K562 (cell line): ENCODE data around the gene BNIP5. TPM values are rescaled to one million over a fixed set of nuclear protein-coding genes. Genes with fewer than 3 reads are reported as not detected.

Experiments
- ATAC-seq: fragments of 200-7000 bp; cut with Tn5 transposase; 3 replicates; pipeline ENCODE4 v1.9.1; 2020; ENCODE audit warnings: moderate library complexity
- BruUV-seq: library from RNA; stranded (reverse); fragments of 400-500 nt; replicated peaks from 2 replicates; lab custom pipeline; 2021; lab: Mats Ljungman, UMichigan
- CTCF ChIA-PET: fragments of 300-600 bp; formaldehyde crosslinking; extraction: SDS; loops from one replicate; lab custom pipeline; 2021; ENCODE audit warnings: low intra/inter-chr PET ratio; lab: Yijun Ruan, JAX
- POLR2A ChIA-PET: fragments of 300-600, 350-650 bp; sonication (Branson Sonifier 250); formaldehyde crosslinking; extraction: SDS; loops from one replicate; lab custom pipeline; 2021; ENCODE audit warnings: antibody characterized with exemption, inconsistent platforms; lab: Yijun Ruan, JAX
- DNase-seq, 4 experiments: peaks; one replicate each; pipeline versions ENCODE4 v3.0.0 to v3.0.0-alpha.2; 2011 to 2018; ENCODE audit warnings: low spot score in 3 of 4, mixed read lengths in 3 of 4; ENCODE audit errors: extremely low read depth in 1 of 4
- FAIRE-seq: peaks from 2 replicates; lab custom pipeline; 2011; peaks lifted over from hg19 to GRCh38; lab: Jason Lieb, UNC
- H2AFZ ChIP-seq: 2 replicates; pipeline ENCODE4 v1.6.0; 2011; ENCODE audit warnings: low read depth, low read length, control low read depth, inconsistent platforms
- H3K27ac ChIP-seq: fragments of 200-600 bp; 3 replicates; pipeline ENCODE4 v1.8.0; 2011; ENCODE audit warnings: low read depth, mild to moderate bottlenecking, control low read depth, inconsistent platforms, low read length, moderate library complexity, mixed read lengths; ENCODE audit errors: extremely low read depth
- H3K27me3 ChIP-seq, 2 experiments: fragments of 300-600 bp in 1 of 2; 2 replicates in 1 of 2; 3 replicates in 1 of 2; pipeline versions ENCODE4 v1.6.0 to v1.8.0; 2011; ENCODE audit warnings: inconsistent platforms in 2 of 2, low read length in 2 of 2, mild to moderate bottlenecking in 1 of 2, mixed read lengths in 1 of 2, moderate library complexity in 1 of 2; ENCODE audit not compliant: control insufficient read depth in 2 of 2, insufficient read depth in 2 of 2
- H3K36me3 ChIP-seq: fragments of 300-600 bp; 3 replicates; pipeline ENCODE4 v1.8.0; 2011; ENCODE audit warnings: mild to moderate bottlenecking, low read length, inconsistent platforms; ENCODE audit not compliant: control insufficient read depth, insufficient read depth
- H3K4me1 ChIP-seq, 2 experiments: fragments of 200-600 bp in 1 of 2; replicated peaks in 1 of 2; 2 replicates in 1 of 2; 3 replicates in 1 of 2; pipeline versions ENCODE4 v1.5.1 to v1.8.0; 2011; ENCODE audit warnings: inconsistent platforms in 2 of 2, low read length in 2 of 2, mild to moderate bottlenecking in 1 of 2, mixed read lengths in 1 of 2, moderate library complexity in 1 of 2; ENCODE audit not compliant: control insufficient read depth in 2 of 2, insufficient read depth in 2 of 2
- H3K4me2 ChIP-seq: 2 replicates; pipeline ENCODE4 v1.6.1; 2011; ENCODE audit warnings: low read length, control low read depth, inconsistent platforms, mixed read lengths; ENCODE audit not compliant: insufficient read depth
- H3K4me3 ChIP-seq: fragments of 200-600 bp; sonication (generic), shearing (Covaris generic); 2 replicates; pipeline ENCODE4 v1.5.1; 2016; ENCODE audit warnings: control low read depth, inconsistent platforms
- H3K79me2 ChIP-seq: fragments of 200-600 bp; 3 replicates; pipeline ENCODE4 v1.8.0; 2011; ENCODE audit warnings: low read length, inconsistent platforms; ENCODE audit not compliant: control insufficient read depth, insufficient read depth
- H3K9ac ChIP-seq, 2 experiments: 2 replicates each; pipeline versions ENCODE4 v1.6.0 to v1.6.1; 2011; ENCODE audit warnings: low read depth in 2 of 2, low read length in 2 of 2, control low read depth in 1 of 2, inconsistent platforms in 1 of 2, mild to moderate bottlenecking in 1 of 2, mixed read lengths in 1 of 2; ENCODE audit not compliant: insufficient read depth in 1 of 2
- H3K9me1 ChIP-seq: one replicate; pipeline ENCODE4 v1.6.0; 2011; ENCODE audit warnings: inconsistent platforms, mild to moderate bottlenecking, low read length, moderate library complexity; ENCODE audit not compliant: control insufficient read depth, insufficient read depth
- H3K9me3 ChIP-seq: replicated peaks from 2 replicates; pipeline ENCODE4 v1.5.1; 2011; ENCODE audit warnings: low read depth, low read length, inconsistent platforms; ENCODE audit not compliant: control insufficient read depth, insufficient read depth
- H4K20me1 ChIP-seq: replicated peaks from 2 replicates; pipeline ENCODE4 v1.6.1; 2011; ENCODE audit warnings: low read length, inconsistent platforms, mixed read lengths; ENCODE audit not compliant: control insufficient read depth, insufficient read depth
- ELF2 ChIP-seq: fragments of 250-450 bp; sonication (Bioruptor Pico); IDR thresholded peaks from 2 replicates; pipeline ENCODE4 v1.5.0; 2021; ENCODE audit warnings: mild to moderate bottlenecking
- ESRRB ChIP-seq: fragments of 250-450 bp; sonication (Bioruptor Pico); IDR thresholded peaks from 2 replicates; pipeline ENCODE4 v1.5.0; 2020; ENCODE audit warnings: mild to moderate bottlenecking, moderate library complexity, borderline replicate concordance
- HDAC3 ChIP-seq: fragments of 450-650 bp; IDR thresholded peaks from 2 replicates; pipeline ENCODE4 v1.6.1; 2018; ENCODE audit warnings: borderline replicate concordance, mild to moderate bottlenecking, moderate library complexity; ENCODE audit not compliant: partially characterized antibody
- MAFK ChIP-seq: IDR thresholded peaks from 2 replicates; pipeline ENCODE4 v1.6.1; 2011; ENCODE audit warnings: low read length, improper control_type of control experiment
- PBX2 ChIP-seq, 2 experiments: IDR thresholded peaks in 1 of 2; conservative IDR thresholded peaks in 1 of 2; 2 replicates each; pipeline ENCODE4 v1.6.1; 2016; ENCODE audit warnings: low read depth in 2 of 2, mild to moderate bottlenecking in 1 of 2, missing compliant biosample characterization in 1 of 2, missing genetic modification characterization in 1 of 2, moderate library complexity in 1 of 2
- PTTG1 ChIP-seq: fragments of 450-650 bp; IDR thresholded peaks from 2 replicates; pipeline ENCODE4 v1.6.1; 2016; ENCODE audit warnings: low read depth, mild to moderate bottlenecking, missing genetic modification characterization, missing compliant biosample characterization
- SMAD2 ChIP-seq: fragments of 150-350 bp; IDR thresholded peaks from 2 replicates; pipeline ENCODE4 v1.6.1; 2014; ENCODE audit warnings: low read depth, mild to moderate bottlenecking, low read length
- SRF ChIP-seq, 2 experiments: fragments of 250-450, 450-650 bp in 1 of 2; sonication (Bioruptor Pico) in 1 of 2; sonication (generic) in 1 of 2; formaldehyde crosslinking; IDR thresholded peaks; 2 replicates each; pipeline versions ENCODE4 v1.5.0 to v1.5.1; 2020 to 2022; ENCODE audit warnings: mild to moderate bottlenecking in 1 of 2, missing genetic modification reagents in 1 of 2
- XRCC4 ChIP-seq: IDR thresholded peaks from one replicate; pipeline ENCODE4 v1.6.1; 2011; ENCODE audit not compliant: insufficient read depth, insufficient read length; ENCODE audit errors: extremely low read depth
- ZNF217 ChIP-seq: sonication (generic); formaldehyde crosslinking; IDR thresholded peaks from 2 replicates; pipeline ENCODE4 v1.8.0; 2022; ENCODE audit warnings: mild to moderate bottlenecking, missing genetic modification reagents
- ZNF561 ChIP-seq: fragments of 450-650 bp; formaldehyde crosslinking; conservative IDR thresholded peaks from 2 replicates; pipeline ENCODE4 v1.4.0; 2020; ENCODE audit warnings: mild to moderate bottlenecking, moderate library complexity
- ZNF589 ChIP-seq: fragments of 200-800 bp; sonication (Bioruptor generic); IDR thresholded peaks from 2 replicates; pipeline ENCODE4 v1.6.1; 2016; ENCODE audit warnings: low read depth, missing genetic modification characterization, missing compliant biosample characterization
- ZNF696 ChIP-seq: fragments of 250-450 bp; sonication (Bioruptor Pico); conservative IDR thresholded peaks from 2 replicates; pipeline ENCODE4 v1.4.0; 2020; ENCODE audit warnings: mild to moderate bottlenecking, moderate library complexity
- ZNF77 ChIP-seq: fragments of 250-450 bp; sonication (Bioruptor Pico); IDR thresholded peaks from 2 replicates; pipeline ENCODE4 v1.5.0; 2020
- ZZZ3 ChIP-seq: fragments of 450-650 bp; IDR thresholded peaks from 2 replicates; pipeline ENCODE4 v1.6.1; 2016; ENCODE audit warnings: antibody characterized with exemption, mild to moderate bottlenecking, moderate library complexity
- WGBS: fragments of 100-300 bp; shearing (Covaris generic); methylation state at CpG from one replicate; pipeline ENCODE4 v1.1.6; 2016; ENCODE audit warnings: low coverage, mixed read lengths; ENCODE audit not compliant: insufficient coverage; ENCODE audit errors: missing lambda C conversion rate; 5-methylcytosine and 5-hydroxymethylcytosine counted together
- in situ Hi-C: fragments of 300-500 bp; cut with MboI; formaldehyde crosslinking; loops from 4 replicates; pipeline ENCODE4 v1.15.0; 2018; ENCODE audit warnings: inconsistent platforms, mixed read lengths
- intact Hi-C: fragments of 100-400 bp; cut with micrococcal nuclease; formaldehyde crosslinking; loops from 2 replicates; pipeline ENCODE4 v1.14.2; 2022
- polyA plus RNA-seq, 8 experiments: library from polyadenylated mRNA; depleted of rRNA in 4 of 8; stranded (reverse) in 5 of 8; unstranded in 3 of 8; fragments of >200 nt; fragmentation: Nextera tagmentation in 2 of 8; fragmentation: Illumina TruSeq in 1 of 8; extraction: Ambion mirVana in 2 of 8; extraction: Trizol in 1 of 8; gene quantifications; 2 replicates each; pipeline versions ENCODE4 v1.2.1 to v1.2.3, GENCODE V29; 2011 to 2014; ENCODE audit warnings: inconsistent platforms in 1 of 8, missing spikeins in 1 of 8
- total RNA-seq, 7 experiments: library from RNA; depleted of rRNA in 6 of 7; stranded (reverse); fragments of >200 nt in 6 of 7; fragmentation: Illumina TruSeq in 2 of 7; extraction: Trizol in 2 of 7; gene quantifications; 2 replicates each; pipeline versions ENCODE4 v1.2.1 to v1.2.3, GENCODE V29; 2011 to 2021; ENCODE audit warnings: low replicate concordance in 1 of 7
- TF ChIP-seq, protein P1 (sequence below): fragments of 200-800 bp; sonication (Bioruptor generic); IDR thresholded peaks from 2 replicates; pipeline ENCODE4 v1.6.1; 2017; ENCODE audit warnings: missing genetic modification characterization, missing compliant biosample characterization
- TF ChIP-seq, protein P2 (sequence below): IDR thresholded peaks from 2 replicates; pipeline ENCODE4 v1.6.1; 2014; ENCODE audit warnings: antibody characterized with exemption

The BNIP5 gene
- total and polyA plus RNA-seq, 9 of the 15 experiments (the other 6 are each of a cell fraction or from before 2014, with no cell fraction given), result not detected

DNA sequence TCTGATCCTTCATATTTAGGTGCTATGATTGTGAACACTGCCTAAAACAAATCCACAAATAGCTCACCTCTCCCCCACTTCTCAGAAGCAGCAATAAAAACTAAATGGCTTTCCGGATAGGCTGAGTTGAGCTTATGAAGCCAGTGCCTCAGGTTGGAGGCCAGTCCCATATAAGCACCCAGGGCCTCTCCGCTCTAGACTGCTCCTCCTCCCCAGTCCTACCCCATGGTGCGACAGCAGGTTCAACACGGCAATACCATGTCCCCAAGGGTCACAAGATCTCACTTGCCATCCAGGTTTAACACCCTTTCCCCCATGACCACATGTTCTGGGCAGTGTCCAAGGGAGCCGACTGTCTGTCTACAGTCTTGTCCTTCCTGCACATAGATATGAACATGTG is 20.8 kb downstream of the BNIP5 start:
- no TSS peak for BruUV-seq

More for the DNA sequence above, 20.8 kb downstream of the BNIP5 start:
- H3K9me1 ChIP-seq, result no peaks in the 10 kb centered on the region
- 7% methylated on average over 5 of the region's 5 CpGs for WGBS
- H3K79me2 ChIP-seq, result no peaks in the 10 kb centered on the region
- peaks cover 0 to 5% of the 10 kb centered on the region in 2 experiments; a peak in 2 of 5 replicates for H3K4me1 ChIP-seq
- H3K9me3 ChIP-seq, result no peaks in the 10 kb centered on the region
- in situ Hi-C loops (no loop called here), intact Hi-C loops (no loop called here)
- no peak overlapping the region for H3K4me2 ChIP-seq
- no peak overlapping the region for H3K4me3 ChIP-seq
- ATAC-seq, result no peak
- no peak for DNase-seq
- H3K9ac ChIP-seq, result no peak overlapping the region
- no peak for FAIRE-seq
- H3K36me3 ChIP-seq, result no peaks in the 10 kb centered on the region
- POLR2A ChIA-PET, result interaction anchor here (0.6 to 1.3 kb wide), 3 partner anchors 8 to 53 kb away, joined by 3 read pairs; no protein-coding TSS in a partner anchor
- H4K20me1 ChIP-seq, result no peaks in the 10 kb centered on the region; the same call in 1 of the 2 replicates
- CTCF ChIA-PET, result no interaction called here
- TF ChIP-seq, protein P1, sequence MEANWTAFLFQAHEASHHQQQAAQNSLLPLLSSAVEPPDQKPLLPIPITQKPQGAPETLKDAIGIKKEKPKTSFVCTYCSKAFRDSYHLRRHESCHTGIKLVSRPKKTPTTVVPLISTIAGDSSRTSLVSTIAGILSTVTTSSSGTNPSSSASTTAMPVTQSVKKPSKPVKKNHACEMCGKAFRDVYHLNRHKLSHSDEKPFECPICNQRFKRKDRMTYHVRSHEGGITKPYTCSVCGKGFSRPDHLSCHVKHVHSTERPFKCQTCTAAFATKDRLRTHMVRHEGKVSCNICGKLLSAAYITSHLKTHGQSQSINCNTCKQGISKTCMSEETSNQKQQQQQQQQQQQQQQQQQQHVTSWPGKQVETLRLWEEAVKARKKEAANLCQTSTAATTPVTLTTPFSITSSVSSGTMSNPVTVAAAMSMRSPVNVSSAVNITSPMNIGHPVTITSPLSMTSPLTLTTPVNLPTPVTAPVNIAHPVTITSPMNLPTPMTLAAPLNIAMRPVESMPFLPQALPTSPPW (CRISPR knock-in tag), result no peak
- TF ChIP-seq XRCC4 (no peak), ZNF589 (CRISPR knock-in tag) (no peak), ESRRB (no peak), HDAC3 (no peak), PBX2 (CRISPR knock-in tag; IDR thresholded peaks at IDR 0.05; ENCODE audit: low read depth) (no peak), PBX2 (tag; conservative IDR thresholded peaks at IDR 0.05; ENCODE audit: low read depth) (no peak), ELF2 (CRISPR knock-in tag) (no peak), PTTG1 (tag) (no peak), ZNF77 (no peak), ZNF561 (CRISPR knock-in tag) (no peak), SRF (CRISPR knock-in tag; IDR thresholded peaks at IDR 0.05) (no peak), ZNF217 (CRISPR knock-in tag) (no peak), ZZZ3 (no peak), ZNF696 (no peak), MAFK (no peak), SMAD2 (no peak)
- TF ChIP-seq, protein P2, sequence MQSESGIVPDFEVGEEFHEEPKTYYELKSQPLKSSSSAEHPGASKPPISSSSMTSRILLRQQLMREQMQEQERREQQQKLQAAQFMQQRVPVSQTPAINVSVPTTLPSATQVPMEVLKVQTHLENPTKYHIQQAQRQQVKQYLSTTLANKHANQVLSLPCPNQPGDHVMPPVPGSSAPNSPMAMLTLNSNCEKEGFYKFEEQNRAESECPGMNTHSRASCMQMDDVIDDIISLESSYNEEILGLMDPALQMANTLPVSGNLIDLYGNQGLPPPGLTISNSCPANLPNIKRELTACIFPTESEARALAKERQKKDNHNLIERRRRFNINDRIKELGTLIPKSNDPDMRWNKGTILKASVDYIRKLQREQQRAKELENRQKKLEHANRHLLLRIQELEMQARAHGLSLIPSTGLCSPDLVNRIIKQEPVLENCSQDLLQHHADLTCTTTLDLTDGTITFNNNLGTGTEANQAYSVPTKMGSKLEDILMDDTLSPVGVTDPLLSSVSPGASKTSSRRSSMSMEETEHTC, result no peak
- TF ChIP-seq, all 486 proteins: peak for 0
- Histone ChIP-seq H3K27me3 (peaks cover 31 to 65% of the 10 kb centered on the region in 2 experiments), H3K27ac (no peak overlapping the region), H2AFZ (no peak overlapping the region)
